ENCODE results near the gene ANKRD33. TPM values are rescaled to one million over a fixed set of nuclear protein-coding genes. Genes with fewer than 3 reads are reported as not detected.

ANKRD33 gene
- total RNA-seq, 1 donor from 2014 or later = not detected

DNA sequence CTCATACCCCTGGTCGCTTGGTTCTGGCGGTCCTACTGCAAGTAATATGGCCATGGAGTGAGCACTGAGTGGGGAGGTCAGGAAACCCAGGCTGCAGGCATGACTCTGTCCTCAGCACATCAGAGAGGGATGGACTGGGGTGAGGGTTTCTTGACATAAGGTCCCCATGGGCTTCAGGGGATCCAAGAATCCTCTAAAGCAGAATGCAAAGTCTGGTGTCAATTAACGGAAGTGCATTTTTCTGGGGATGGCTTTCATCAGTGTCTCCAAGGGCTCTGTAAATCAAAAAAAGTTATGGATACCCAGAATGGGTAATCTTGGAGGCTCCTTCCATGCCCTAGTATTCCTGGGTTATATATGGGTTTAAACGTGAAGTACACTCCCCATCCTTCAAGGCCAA is 43.0 kb upstream of the ANKRD33 start:
- no peak overlapping the region for H2AFZ ChIP-seq (ENCODE audit: low read depth, low read length)
- Mint-ChIP-seq H3K36me3 (ENCODE audit: low read depth, unreplicated experiment) (no peaks in the 10 kb centered on the region), H3K9me3 (ENCODE audit: unreplicated experiment) (no peaks in the 10 kb centered on the region), H3K4me1 (ENCODE audit: low read depth, unreplicated experiment) (peaks cover 3% of the 10 kb centered on the region), H3K4me3 (ENCODE audit: unreplicated experiment) (no peak overlapping the region), H3K27ac (ENCODE audit: unreplicated experiment) (no peak overlapping the region), H3K27me3 (ENCODE audit: low read depth, unreplicated experiment) (peaks cover 16% of the 10 kb centered on the region)
- H3K4me3 ChIP-seq (ENCODE audit: insufficient read depth, low read depth, low read length) = no peak overlapping the region
- no peaks in the 10 kb centered on the region for H3K9me3 ChIP-seq (ENCODE audit: insufficient read depth, low read depth, low read length)
- DNase-seq (ENCODE audit: low read depth) (no peak), FAIRE-seq (no peak)
- H3K9ac ChIP-seq (ENCODE audit: low read length) = no peak overlapping the region
- H3K27ac ChIP-seq (ENCODE audit: low read depth, low read length) = no peak overlapping the region
- H3K4me1 ChIP-seq (ENCODE audit: insufficient read depth, low read length) = peaks cover 4% of the 10 kb centered on the region
- peaks cover 21% of the 10 kb centered on the region for H4K20me1 ChIP-seq (ENCODE audit: insufficient read depth, low read length)
- no peak overlapping the region for H3K4me2 ChIP-seq (ENCODE audit: low read length)
- TF ChIP-seq EZH2 (IDR thresholded peaks at IDR 0.05; ENCODE audit: insufficient read depth, low read length) (no peak), CTCF (IDR thresholded peaks at IDR 0.05; ENCODE audit: insufficient read depth, low read depth, low read length) (no peak)
- H3K27me3 ChIP-seq (ENCODE audit: insufficient read depth, low read length) = peaks cover 32% of the 10 kb centered on the region
- no peaks in the 10 kb centered on the region for H3K36me3 ChIP-seq (ENCODE audit: insufficient read depth, low read length)
- no peaks in the 10 kb centered on the region for H3K79me2 ChIP-seq (ENCODE audit: insufficient read depth, low read length)

DNA sequence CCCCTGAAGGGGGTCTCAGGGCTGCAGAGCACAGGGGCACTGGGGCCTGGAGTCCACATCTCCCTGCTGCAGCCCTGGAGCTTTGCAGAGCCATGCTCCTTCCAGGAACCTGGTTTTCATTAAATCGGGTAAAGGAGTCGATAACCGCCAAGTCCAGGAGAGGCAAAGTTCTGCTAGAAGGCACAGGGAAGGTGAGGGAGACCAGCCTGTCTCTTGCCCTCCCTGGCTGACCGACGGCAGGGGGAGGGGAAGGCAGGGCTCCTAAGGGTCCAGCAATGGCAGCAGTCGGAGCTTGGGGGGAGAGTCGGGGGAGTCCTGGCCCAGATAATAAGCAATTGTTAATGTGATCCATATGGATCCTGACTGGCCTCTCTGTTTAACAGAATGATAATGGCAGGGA is 42.4 kb upstream of the ANKRD33 start:
- DNase-seq (ENCODE audit: low read depth) (no peak), FAIRE-seq (no peak)
- Mint-ChIP-seq H3K4me1 (ENCODE audit: low read depth, unreplicated experiment) (peaks cover 3% of the 10 kb centered on the region), H3K36me3 (ENCODE audit: low read depth, unreplicated experiment) (no peaks in the 10 kb centered on the region), H3K27me3 (ENCODE audit: low read depth, unreplicated experiment) (peaks cover 13% of the 10 kb centered on the region), H3K27ac (ENCODE audit: unreplicated experiment) (no peak overlapping the region), H3K4me3 (ENCODE audit: unreplicated experiment) (no peak overlapping the region), H3K9me3 (ENCODE audit: unreplicated experiment) (no peaks in the 10 kb centered on the region)
- Histone ChIP-seq H3K79me2 (ENCODE audit: insufficient read depth, low read length) (no peaks in the 10 kb centered on the region), H3K9ac (ENCODE audit: low read length) (no peak overlapping the region), H3K27me3 (ENCODE audit: insufficient read depth, low read length) (peaks cover 28% of the 10 kb centered on the region), H3K4me3 (ENCODE audit: insufficient read depth, low read depth, low read length) (no peak overlapping the region), H3K27ac (ENCODE audit: low read depth, low read length) (no peak overlapping the region), H3K36me3 (ENCODE audit: insufficient read depth, low read length) (no peaks in the 10 kb centered on the region), H3K9me3 (ENCODE audit: insufficient read depth, low read depth, low read length) (no peaks in the 10 kb centered on the region), H3K4me1 (ENCODE audit: insufficient read depth, low read length) (peaks cover 4% of the 10 kb centered on the region), H4K20me1 (ENCODE audit: insufficient read depth, low read length) (peaks cover 21% of the 10 kb centered on the region), H3K4me2 (ENCODE audit: low read length) (no peak overlapping the region), H2AFZ (ENCODE audit: low read depth, low read length) (no peak overlapping the region)
- TF ChIP-seq CTCF (IDR thresholded peaks at IDR 0.05; ENCODE audit: insufficient read depth, low read depth, low read length) (no peak), EZH2 (IDR thresholded peaks at IDR 0.05; ENCODE audit: insufficient read depth, low read length) (no peak)

GRCh38 chr12:51846271-51846691 is 41.6 kb upstream of the ANKRD33 start:
- Histone ChIP-seq H3K79me2 (ENCODE audit: insufficient read depth, low read length) (no peaks in the 10 kb centered on the region), H2AFZ (ENCODE audit: low read depth, low read length) (no peak overlapping the region), H4K20me1 (ENCODE audit: insufficient read depth, low read length) (peaks cover 18% of the 10 kb centered on the region), H3K27me3 (ENCODE audit: insufficient read depth, low read length) (peaks cover 28% of the 10 kb centered on the region), H3K4me3 (ENCODE audit: insufficient read depth, low read depth, low read length) (no peak overlapping the region), H3K4me2 (ENCODE audit: low read length) (peak overlapping the region; percentile 91), H3K27ac (ENCODE audit: low read depth, low read length) (no peak overlapping the region), H3K9ac (ENCODE audit: low read length) (no peak overlapping the region), H3K4me1 (ENCODE audit: insufficient read depth, low read length) (peaks cover 4% of the 10 kb centered on the region), H3K36me3 (ENCODE audit: insufficient read depth, low read length) (no peaks in the 10 kb centered on the region), H3K9me3 (ENCODE audit: insufficient read depth, low read depth, low read length) (no peaks in the 10 kb centered on the region)
- H3K4me3 Mint-ChIP-seq (ENCODE audit: unreplicated experiment) = peak overlapping the region; percentile 79
- no peak for DNase-seq (ENCODE audit: low read depth)
- peaks cover 3% of the 10 kb centered on the region for H3K4me1 Mint-ChIP-seq (ENCODE audit: low read depth, unreplicated experiment)
- FAIRE-seq = no peak
- H3K9me3 Mint-ChIP-seq (ENCODE audit: unreplicated experiment) = no peaks in the 10 kb centered on the region
- H3K27me3 Mint-ChIP-seq (ENCODE audit: low read depth, unreplicated experiment) = peaks cover 13% of the 10 kb centered on the region
- H3K36me3 Mint-ChIP-seq (ENCODE audit: low read depth, unreplicated experiment) = no peaks in the 10 kb centered on the region
- H3K27ac Mint-ChIP-seq (ENCODE audit: unreplicated experiment) = peak overlapping the region; percentile 48
- TF ChIP-seq EZH2 (IDR thresholded peaks at IDR 0.05; ENCODE audit: insufficient read depth, low read length) (no peak), CTCF (IDR thresholded peaks at IDR 0.05; ENCODE audit: insufficient read depth, low read depth, low read length) (no peak)

Data from astrocyte (in vitro differentiated cells and primary cell).